Naive thymus-derived CD8-positive, alpha-beta T cell (primary cell): ENCODE data around the gene PLPP4. TPM values are rescaled to one million over a fixed set of nuclear protein-coding genes. Genes with fewer than 3 reads are reported as not detected.

Source experiments
- ATAC-seq, 2 donors: fragments of 150-1000 bp; cut with Tn5 transposase in 1 of 2; sonication (Bioruptor Pico), chemical (Tn5 transposase) in 1 of 2; 1 replicate in 1 of 2; 2 replicates in 1 of 2; pipeline ENCODE4 v1.10.0; 2021; ENCODE audit warnings: mild to moderate bottlenecking in 2 of 2, moderate library complexity in 2 of 2
- POLR2A ChIA-PET: fragments of 350-600 bp; sonication (Branson Sonifier 250); formaldehyde crosslinking; loops from one replicate; lab custom pipeline; 2021; ENCODE audit warnings: antibody characterized with exemption; lab: Charles Lee
- DNase-seq, 10 donors: peaks; one replicate each; pipeline versions ENCODE4 v3.0.0 to v3.0.0-alpha.2; 2020 to 2022
- H3K27ac Mint-ChIP-seq, 10 donors: one replicate each; pipeline ENCODE4 v1.8.0; 2020 to 2022; ENCODE audit warnings: mild to moderate bottlenecking in 10 of 10, mixed read lengths in 10 of 10, moderate library complexity in 4 of 10, inconsistent platforms in 1 of 10
- H3K27me3 Mint-ChIP-seq, 5 donors: one replicate each; pipeline ENCODE4 v1.8.0; 2021 to 2022; ENCODE audit warnings: mixed read lengths in 5 of 5
- H3K36me3 Mint-ChIP-seq, 3 donors: one replicate each; pipeline ENCODE4 v1.8.0; 2020 to 2022; ENCODE audit warnings: mixed read lengths in 3 of 3, mild to moderate bottlenecking in 2 of 3, inconsistent platforms in 1 of 3
- H3K4me1 Mint-ChIP-seq, 4 donors: one replicate each; pipeline ENCODE4 v1.8.0; 2021 to 2022; ENCODE audit warnings: mixed read lengths in 4 of 4
- H3K4me3 Mint-ChIP-seq, 10 donors: one replicate each; pipeline ENCODE4 v1.8.0; 2020 to 2022; ENCODE audit warnings: mild to moderate bottlenecking in 10 of 10, mixed read lengths in 10 of 10, moderate library complexity in 6 of 10, inconsistent platforms in 1 of 10
- H3K9me3 Mint-ChIP-seq, 9 donors: one replicate each; pipeline ENCODE4 v1.8.0; 2020 to 2022; ENCODE audit warnings: mixed read lengths in 9 of 9, mild to moderate bottlenecking in 3 of 9, inconsistent platforms in 1 of 9, moderate library complexity in 1 of 9
- polyA plus RNA-seq, 3 donors: library from polyadenylated mRNA; unstranded; fragments of 300-500 nt; fragmentation: Illumina TruSeq; gene quantifications; one replicate each; pipeline ENCODE4 v1.2.3, GENCODE V29; 2021
- total RNA-seq, 8 experiments: library from RNA in 2 of 8; stranded (reverse) in 2 of 8; gene quantifications; one replicate each; pipeline ENCODE4 v1.2.3 and lab custom pipeline; 2021 to 2026

Gene PLPP4
- total and polyA plus RNA-seq, 5 experiments from 2014 or later = not detected

DNA sequence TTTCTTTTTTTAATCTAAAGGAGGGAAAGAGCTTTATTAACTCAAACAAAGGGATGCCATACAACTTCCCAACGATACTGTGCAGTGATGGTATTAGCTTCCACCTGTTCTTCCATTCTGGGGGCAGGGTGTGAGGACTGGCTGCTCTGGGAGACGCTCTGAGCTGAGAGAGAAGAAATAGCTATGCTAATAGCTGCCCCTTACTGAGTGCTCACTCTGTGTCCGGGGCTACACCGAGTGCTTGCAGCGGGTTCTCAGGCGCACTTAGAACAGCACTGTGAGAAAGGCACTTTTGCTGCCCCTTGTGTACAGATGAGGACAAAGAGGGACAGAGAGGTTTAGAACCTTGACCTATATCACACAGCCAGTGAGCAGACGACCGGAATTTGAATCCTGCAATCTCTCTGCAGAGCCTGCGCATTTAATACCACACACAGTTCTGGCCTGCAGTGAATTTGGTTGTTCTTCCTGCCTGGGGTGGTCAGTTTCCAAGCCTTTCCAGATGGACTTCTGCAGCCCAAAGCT is 142.2 kb downstream of the PLPP4 start:
- DNase-seq (no peak), ATAC-seq (no peak)
- Mint-ChIP-seq H3K27ac (no peak overlapping the region), H3K36me3 (no peaks in the 10 kb centered on the region), H3K4me1 (peaks cover 0 to 5% (median 1%) of the 10 kb centered on the region in 4 donors), H3K9me3 (peaks cover 0 to 5% (median 0%) of the 10 kb centered on the region in 9 donors), H3K4me3 (no peak overlapping the region), H3K27me3 (peaks cover 0 to 7% (median 5%) of the 10 kb centered on the region in 5 donors)
- POLR2A ChIA-PET = no interaction called here

DNA sequence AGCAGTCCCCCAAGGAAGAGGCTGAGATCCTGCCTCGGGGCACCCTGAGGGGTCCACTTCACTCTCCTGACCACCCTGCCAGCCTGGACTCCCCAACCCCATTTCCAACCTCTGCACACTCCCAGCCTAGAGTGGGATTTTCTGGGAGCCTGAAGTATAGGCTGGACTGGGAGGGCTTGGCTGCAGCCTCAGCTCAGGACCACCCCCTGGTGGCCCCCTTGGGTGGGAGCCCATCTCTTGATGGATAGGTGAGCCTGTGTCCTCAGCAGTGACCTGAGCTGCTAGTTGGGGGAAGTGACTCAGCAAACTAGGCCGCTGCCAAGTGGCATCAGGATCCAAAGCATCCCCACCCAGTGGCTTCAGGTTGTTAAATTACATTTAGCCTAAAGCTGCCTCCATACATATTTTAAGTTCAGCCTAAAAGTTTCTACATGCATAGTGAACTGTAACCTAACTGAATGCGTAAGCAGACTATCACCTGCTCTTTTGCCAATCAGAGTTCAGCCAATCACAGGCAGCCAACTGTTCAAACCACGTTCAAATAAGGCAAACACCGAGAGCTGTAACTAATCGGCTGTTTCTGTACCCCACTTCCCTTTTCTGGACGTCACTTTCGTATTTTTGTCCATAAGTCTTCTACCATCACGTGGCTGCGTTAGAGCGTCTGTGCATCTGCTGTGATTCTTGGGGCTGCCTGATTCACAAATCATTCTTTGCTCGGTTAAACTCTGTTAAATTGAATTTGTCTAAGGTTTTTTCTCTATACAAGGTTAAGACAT is 144.0 kb downstream of the PLPP4 start:
- H3K27ac Mint-ChIP-seq = no peak overlapping the region
- no peaks in the 10 kb centered on the region for H3K36me3 Mint-ChIP-seq
- H3K4me3 Mint-ChIP-seq = no peak overlapping the region
- peaks cover 0 to 5% (median 0%) of the 10 kb centered on the region in 9 donors for H3K9me3 Mint-ChIP-seq
- no peak for DNase-seq
- ATAC-seq = no peak
- H3K27me3 Mint-ChIP-seq = peaks cover 0 to 7% (median 5%) of the 10 kb centered on the region in 5 donors
- H3K4me1 Mint-ChIP-seq = peaks cover 0 to 5% (median 1%) of the 10 kb centered on the region in 4 donors
- POLR2A ChIA-PET = no interaction called here

DNA sequence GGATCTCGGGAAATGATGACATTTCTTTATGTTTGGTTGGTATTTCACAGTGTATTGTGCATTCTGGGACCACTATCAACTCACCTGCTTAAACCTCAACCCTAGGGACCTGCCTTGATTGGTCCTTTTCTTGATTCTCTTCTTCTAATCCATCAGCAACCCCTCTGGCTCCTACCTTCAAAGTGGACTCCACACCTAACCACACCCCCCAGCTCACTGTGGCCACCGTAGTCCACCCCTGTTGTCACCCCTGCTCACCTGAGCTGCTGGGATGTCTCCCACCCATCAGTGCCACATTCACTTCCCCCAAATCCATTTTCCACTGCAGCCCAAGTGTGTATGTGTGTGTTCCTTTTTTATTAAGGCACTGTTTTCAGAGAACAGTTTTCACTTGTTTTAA is 145.0 kb downstream of the PLPP4 start:
- no peak for ATAC-seq
- POLR2A ChIA-PET = no interaction called here
- DNase-seq = no peak
- Mint-ChIP-seq H3K4me1 (peaks cover 0 to 5% (median 1%) of the 10 kb centered on the region in 4 donors), H3K27ac (no peak overlapping the region), H3K9me3 (peaks cover 0 to 6% (median 3%) of the 10 kb centered on the region in 9 donors), H3K27me3 (peaks cover 0 to 7% (median 5%) of the 10 kb centered on the region in 5 donors), H3K4me3 (no peak overlapping the region), H3K36me3 (no peaks in the 10 kb centered on the region)

DNA sequence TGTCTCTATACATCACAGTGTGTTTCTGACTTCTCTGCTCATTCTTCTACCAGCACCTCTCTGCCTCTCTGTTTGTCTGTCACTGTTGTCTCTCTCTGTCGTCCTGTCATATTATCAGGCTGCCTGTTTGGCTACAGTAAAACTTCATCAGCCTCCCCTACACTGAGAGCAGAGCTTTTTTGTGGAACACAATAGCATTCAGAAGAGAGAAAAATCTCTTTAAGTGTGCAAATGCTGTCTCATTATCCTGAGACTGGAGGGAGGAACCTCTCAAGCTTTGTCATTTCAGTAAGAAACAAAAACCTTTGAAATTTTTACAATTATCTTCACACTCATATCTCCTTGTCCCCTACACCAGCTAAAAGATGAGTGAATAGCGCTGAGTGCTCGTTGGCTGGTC is 148.4 kb downstream of the PLPP4 start:
- DNase-seq (no peak), ATAC-seq (no peak)
- POLR2A ChIA-PET = no interaction called here
- peaks cover 0 to 12% (median 5%) of the 10 kb centered on the region in 5 donors for H3K27me3 Mint-ChIP-seq
- no peak overlapping the region for H3K27ac Mint-ChIP-seq
- H3K4me1 Mint-ChIP-seq = peaks cover 0 to 5% (median 1%) of the 10 kb centered on the region in 4 donors
- peaks cover 0 to 9% (median 3%) of the 10 kb centered on the region in 9 donors for H3K9me3 Mint-ChIP-seq
- H3K36me3 Mint-ChIP-seq = no peaks in the 10 kb centered on the region
- no peak overlapping the region for H3K4me3 Mint-ChIP-seq

DNA sequence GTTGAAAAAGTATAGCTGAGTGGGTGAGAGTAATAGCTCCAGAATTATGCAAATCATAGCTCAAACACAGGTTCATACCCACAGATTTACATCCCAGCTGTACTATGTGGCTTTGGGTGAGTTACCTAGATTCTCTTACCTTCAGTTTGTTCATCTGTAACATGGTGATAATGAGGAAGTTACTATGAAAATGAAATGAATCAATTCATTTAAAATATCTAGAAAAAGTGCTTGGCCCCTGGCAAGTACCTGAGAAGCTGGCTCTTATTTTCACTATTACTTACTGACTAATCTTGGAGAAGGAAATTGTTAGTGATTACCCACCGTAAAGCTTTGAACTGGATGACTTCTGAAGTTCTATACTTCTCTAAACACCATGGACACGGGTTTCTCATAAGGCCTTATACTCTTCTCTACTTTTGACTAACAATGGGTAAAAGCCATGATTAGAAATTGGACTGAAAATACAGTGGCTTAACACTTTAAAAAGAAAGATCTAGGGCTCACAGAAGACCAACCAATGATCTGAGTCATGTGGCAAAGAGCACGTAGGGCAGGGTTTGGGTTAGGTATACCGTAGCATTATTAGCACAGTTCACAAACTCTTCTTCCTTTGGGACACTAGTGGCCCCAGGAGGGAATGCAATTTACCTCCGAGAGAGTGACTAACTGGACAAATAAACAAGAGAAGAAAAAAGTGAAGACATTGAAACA is 149.2 kb downstream of the PLPP4 start:
- no peak overlapping the region for H3K27ac Mint-ChIP-seq
- peaks cover 0 to 12% (median 5%) of the 10 kb centered on the region in 5 donors for H3K27me3 Mint-ChIP-seq
- no peak for ATAC-seq
- peaks cover 0 to 9% (median 3%) of the 10 kb centered on the region in 9 donors for H3K9me3 Mint-ChIP-seq
- DNase-seq = no peak
- POLR2A ChIA-PET = no interaction called here
- no peak overlapping the region for H3K4me3 Mint-ChIP-seq
- no peaks in the 10 kb centered on the region for H3K36me3 Mint-ChIP-seq
- peaks cover 0 to 3% (median 1%) of the 10 kb centered on the region in 4 donors for H3K4me1 Mint-ChIP-seq

DNA sequence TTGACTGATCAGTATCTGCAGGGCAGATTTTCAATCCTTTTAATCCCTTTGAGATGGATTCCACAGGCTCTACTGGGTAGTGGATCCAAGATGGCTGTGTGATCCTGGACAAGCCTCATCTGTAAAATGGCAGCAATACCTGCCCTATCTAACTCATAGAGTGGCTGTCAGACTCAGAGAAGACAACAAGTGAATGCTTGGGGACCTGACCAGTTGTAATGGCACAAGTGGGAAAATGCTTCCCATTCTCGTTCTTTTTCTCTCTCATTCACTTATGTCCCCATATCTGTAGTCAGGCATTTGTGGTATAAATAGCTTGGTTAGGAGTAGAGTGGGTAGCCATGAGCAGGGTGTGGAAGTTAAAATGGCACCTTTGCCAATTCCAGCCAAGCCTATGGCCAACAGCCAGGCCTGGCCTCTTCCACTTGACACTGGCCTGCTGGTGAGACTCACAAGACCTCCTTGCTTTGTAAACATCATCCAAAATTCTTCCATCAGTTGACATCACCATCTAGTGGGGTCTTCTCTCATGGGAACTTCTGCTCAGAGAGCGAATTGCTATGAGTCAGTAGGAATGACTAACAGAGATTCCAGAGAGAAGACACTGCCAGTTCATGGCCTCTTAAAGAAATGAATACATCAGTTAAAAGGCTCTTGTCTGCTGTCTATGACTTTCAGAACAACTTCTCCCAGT is 150.1 kb downstream of the PLPP4 start:
- DNase-seq (no peak), ATAC-seq (no peak)
- Mint-ChIP-seq H3K4me3 (no peak overlapping the region), H3K9me3 (peaks cover 0 to 9% (median 3%) of the 10 kb centered on the region in 9 donors), H3K27ac (no peak overlapping the region), H3K36me3 (no peaks in the 10 kb centered on the region), H3K4me1 (no peaks in the 10 kb centered on the region), H3K27me3 (peaks cover 0 to 9% (median 5%) of the 10 kb centered on the region in 5 donors)
- POLR2A ChIA-PET = no interaction called here

DNA sequence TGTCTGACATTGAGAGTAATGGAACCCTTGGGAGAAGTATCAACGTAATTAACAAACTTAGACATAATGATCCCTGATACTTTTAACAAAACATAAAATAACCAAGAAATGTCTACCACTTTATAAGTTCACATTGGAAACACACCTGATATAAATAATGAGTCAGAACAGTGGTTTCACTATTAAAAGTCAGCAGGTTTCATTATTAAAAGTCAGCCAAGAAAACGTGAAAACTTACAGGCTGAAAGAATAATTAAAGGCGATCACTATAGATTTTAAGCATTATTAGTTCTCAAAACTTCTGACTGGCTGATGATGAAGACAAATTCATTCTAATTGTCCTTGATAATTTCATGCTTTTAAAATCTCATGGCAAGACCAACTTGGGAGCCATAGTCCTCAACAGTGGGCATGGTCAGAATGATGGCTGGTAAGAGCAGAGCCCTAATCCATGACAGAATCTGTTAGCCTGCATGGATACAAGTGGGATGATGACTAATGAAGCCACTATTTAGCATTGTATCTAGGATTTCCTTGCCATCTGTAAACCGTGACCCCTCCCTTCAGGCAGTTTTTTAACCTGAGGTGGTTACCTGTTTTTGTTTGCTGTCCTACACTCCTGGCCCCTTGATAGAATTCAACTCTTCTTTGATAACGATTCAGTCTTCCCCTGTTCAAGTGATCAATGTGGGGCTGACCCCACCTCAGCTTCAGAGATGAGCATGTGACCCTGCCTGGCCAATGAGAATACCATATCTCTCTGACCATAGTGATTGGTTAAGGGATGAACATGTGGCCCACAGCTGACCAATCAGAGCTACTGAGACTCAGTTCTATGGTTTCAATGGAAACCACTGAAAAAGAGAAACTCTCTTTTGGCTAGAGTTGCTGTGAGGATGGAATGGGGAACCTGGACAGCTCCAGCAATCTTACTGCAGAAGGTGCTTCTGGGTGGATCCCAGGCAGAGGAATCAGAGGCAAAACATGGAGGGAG is 151.0 kb downstream of the PLPP4 start:
- Mint-ChIP-seq H3K27me3 (peaks cover 0 to 6% (median 3%) of the 10 kb centered on the region in 5 donors), H3K4me3 (no peak overlapping the region), H3K4me1 (no peaks in the 10 kb centered on the region), H3K9me3 (peaks cover 0 to 9% (median under 1%) of the 10 kb centered on the region in 9 donors), H3K36me3 (no peaks in the 10 kb centered on the region), H3K27ac (peak overlapping the region in 1 of 10 donors; percentile 24)
- POLR2A ChIA-PET = no interaction called here
- ATAC-seq (no peak), DNase-seq (no peak)

DNA sequence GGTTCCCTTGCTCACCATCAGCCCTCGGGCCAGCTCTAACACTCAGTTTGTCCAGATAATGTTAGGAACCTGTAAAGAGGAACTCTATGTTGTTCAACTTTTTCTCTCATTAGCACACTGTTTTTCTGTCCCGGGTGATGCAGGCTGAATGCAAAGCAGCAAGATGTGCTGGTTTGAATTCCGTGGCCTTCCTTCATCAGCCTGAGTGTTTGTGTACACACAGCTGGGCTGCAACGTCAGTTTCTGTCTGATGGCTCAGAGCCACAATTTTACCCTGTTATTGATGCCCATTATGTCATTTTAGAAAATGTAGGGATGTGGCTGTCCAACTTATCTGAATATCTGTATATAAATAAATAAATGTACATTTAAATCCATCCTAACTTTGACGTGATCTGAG is 152.0 kb downstream of the PLPP4 start:
- ATAC-seq = no peak
- H3K4me3 Mint-ChIP-seq = no peak overlapping the region
- POLR2A ChIA-PET = no interaction called here
- DNase-seq = no peak
- H3K9me3 Mint-ChIP-seq = peaks cover 0 to 9% (median 0%) of the 10 kb centered on the region in 9 donors
- H3K4me1 Mint-ChIP-seq = no peaks in the 10 kb centered on the region
- H3K36me3 Mint-ChIP-seq = no peaks in the 10 kb centered on the region
- H3K27me3 Mint-ChIP-seq = peaks cover 0 to 12% (median 2%) of the 10 kb centered on the region in 5 donors
- H3K27ac Mint-ChIP-seq = no peak overlapping the region

DNA sequence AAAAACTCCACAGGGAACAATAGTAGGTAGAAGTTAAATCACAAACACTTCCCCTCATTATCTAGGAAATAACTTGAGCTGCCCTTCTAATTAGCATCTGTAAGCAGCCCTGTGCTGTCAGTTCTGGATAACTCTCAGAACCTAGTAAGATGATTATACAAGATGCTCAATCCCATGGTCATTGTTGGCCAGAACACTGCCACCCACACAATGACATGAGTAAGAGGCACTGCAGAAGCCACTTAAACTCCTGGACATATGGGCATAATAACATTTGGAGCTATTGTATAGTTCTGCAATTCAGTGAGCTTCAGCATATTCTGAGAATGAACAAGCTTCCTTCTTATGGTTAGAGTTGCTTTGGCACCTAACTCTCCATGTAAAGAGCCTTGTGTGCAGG is 153.8 kb downstream of the PLPP4 start:
- POLR2A ChIA-PET = no interaction called here
- no peak for ATAC-seq
- Mint-ChIP-seq H3K4me1 (no peaks in the 10 kb centered on the region), H3K9me3 (peaks cover 0 to 13% (median 6%) of the 10 kb centered on the region in 9 donors), H3K36me3 (no peaks in the 10 kb centered on the region), H3K4me3 (no peak overlapping the region), H3K27me3 (peaks cover 0 to 18% (median 2%) of the 10 kb centered on the region in 5 donors), H3K27ac (no peak overlapping the region)
- DNase-seq = no peak

DNA sequence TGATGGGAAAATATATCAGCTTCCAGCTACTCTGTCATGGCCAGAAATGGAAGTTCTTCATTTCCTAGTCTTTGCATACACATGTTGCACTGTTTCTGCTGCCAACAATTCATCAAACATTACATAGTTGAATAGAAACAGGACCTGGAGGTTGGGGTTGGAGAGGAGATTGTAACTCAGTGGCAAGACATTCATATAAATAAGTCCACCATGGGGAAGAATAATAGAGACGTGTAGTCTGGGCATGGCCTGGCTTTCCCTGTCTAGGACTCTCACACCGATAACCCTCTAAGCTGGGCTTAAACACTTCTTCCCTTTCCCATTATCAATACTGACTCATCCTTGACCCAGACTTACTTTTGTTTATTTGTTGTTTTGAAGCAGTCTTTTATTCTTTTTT is 155.7 kb downstream of the PLPP4 start:
- Mint-ChIP-seq H3K9me3 (peaks cover 0 to 22% (median 11%) of the 10 kb centered on the region in 9 donors), H3K27me3 (peaks cover 0 to 18% (median 0%) of the 10 kb centered on the region in 5 donors), H3K27ac (no peak overlapping the region), H3K4me1 (no peaks in the 10 kb centered on the region), H3K4me3 (no peak overlapping the region), H3K36me3 (peaks cover 0 to 5% (median 0%) of the 10 kb centered on the region in 3 donors)
- DNase-seq (no peak), ATAC-seq (no peak)
- POLR2A ChIA-PET = no interaction called here

DNA sequence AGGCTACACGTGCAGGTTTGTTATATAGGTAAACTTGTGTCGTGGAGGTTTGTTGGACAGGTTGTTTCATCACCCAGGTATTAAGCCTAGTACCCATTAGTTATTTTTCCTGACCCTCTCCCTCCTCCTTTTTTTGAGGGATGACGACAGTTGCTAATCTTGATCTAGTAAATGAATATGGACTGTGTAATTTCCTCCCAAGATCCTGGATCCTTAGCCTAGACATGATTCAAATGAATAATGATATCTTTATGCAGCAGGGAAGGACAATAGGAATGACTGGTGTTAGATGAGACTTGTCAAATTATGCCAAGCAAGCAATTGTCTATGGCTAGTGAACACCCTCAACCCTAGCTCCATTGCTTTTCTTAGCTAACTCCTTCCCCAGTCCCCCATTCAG is 156.2 kb downstream of the PLPP4 start:
- peaks cover 0 to 23% (median 11%) of the 10 kb centered on the region in 9 donors for H3K9me3 Mint-ChIP-seq
- no peak overlapping the region for H3K27ac Mint-ChIP-seq
- DNase-seq (no peak), ATAC-seq (no peak)
- peaks cover 0 to 18% (median 0%) of the 10 kb centered on the region in 5 donors for H3K27me3 Mint-ChIP-seq
- H3K4me3 Mint-ChIP-seq = no peak overlapping the region
- POLR2A ChIA-PET = no interaction called here
- H3K4me1 Mint-ChIP-seq = no peaks in the 10 kb centered on the region
- H3K36me3 Mint-ChIP-seq = peaks cover 0 to 5% (median 0%) of the 10 kb centered on the region in 3 donors
